Thoracic aorta endothelial cell (primary cell): ENCODE data around the gene RTCA. TPM values are rescaled to one million over a fixed set of nuclear protein-coding genes. Genes with fewer than 3 reads are reported as not detected.

Experiments used
- small RNA-seq: library from RNA; depleted of rRNA; stranded (forward); fragments of <200 nt; gene quantifications from one replicate; pipeline ENCODE3, GENCODE V24; 2012
- total RNA-seq: library from RNA; depleted of rRNA; stranded (reverse); fragments of >200 nt; gene quantifications from 2 replicates; pipeline ENCODE4 v1.2.3, GENCODE V29; 2012

RTCA gene
- 63.2 and 70.9 TPM in 2 replicates for total RNA-seq

DNA sequence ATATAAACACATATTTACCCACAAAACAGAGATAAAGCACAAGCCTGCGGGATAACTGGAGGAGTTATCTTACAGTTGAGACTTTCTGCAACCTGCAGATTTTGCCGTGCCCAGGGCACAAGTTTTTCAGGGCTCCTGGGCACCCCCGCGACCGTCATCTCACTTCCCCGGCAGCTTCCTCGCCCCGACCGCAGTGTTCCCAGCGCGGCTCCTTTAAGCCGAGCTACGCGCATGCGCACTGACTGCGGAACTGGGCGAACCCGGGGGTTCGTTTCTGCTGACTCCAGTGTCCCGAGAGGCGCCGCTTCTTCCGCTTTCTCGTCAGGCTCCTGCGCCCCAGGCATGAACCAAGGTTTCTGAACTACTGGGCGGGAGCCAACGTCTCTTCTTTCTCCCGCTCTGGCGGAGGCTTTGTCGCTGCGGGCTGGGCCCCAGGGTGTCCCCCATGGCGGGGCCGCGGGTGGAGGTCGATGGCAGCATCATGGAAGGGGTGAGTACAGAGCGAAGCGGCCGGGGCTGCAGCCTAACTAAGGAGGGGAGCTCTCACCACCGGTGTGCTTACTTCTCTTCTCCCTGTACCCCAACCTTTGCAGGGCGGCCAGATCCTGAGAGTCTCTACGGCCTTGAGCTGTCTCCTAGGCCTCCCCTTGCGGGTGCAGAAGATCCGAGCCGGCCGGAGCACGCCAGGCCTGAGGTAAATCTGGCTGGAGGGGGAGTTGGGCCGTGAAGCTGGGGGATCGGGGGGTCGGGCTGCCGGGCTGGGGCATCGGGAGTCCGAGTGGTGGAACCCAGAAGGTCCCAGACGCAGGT lies at the start of gene RTCA:
Gene RTCA (plus strand): TSS at position 286 of the 810 bp plus-strand sequence. CDS start 160 bp downstream, at position 446.

DNA sequence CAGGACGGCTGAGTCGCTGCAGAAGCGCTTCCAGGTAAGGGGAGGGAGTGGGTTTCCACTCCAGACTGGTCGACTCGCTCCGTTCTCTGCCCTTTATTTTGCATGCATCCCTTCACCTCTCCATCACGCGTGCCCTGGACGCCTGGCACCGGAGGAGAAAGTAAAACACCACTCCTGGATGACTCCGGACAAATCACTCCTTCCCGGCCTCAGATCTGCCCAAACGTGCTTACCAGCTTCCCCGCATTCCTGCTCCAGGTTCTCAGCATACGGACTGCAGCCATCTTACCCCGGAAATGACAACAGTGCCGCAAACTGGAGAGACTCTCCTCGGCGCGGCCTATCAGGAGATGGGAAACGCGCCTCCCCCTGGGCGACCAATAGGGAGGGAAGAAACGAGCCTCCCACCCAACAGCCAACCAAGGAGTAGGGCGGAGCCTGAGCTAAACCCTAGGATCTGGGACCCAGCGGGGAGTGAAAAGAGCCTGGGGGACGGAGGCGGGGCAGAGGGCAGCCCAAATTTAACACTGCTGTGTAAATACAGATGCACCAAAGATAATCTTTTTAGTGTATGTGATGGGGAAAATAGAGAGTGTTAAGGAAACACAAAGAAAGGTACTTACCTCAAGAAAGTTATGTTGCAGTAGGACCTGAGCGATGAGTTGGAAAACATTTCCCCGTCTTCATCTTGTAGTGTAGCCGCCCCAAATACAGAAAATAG lies 16.3 kb upstream of the RTCA start, which contains the start of gene DBT:
Gene DBT (minus strand): TSS at position 298 of the 721 bp plus-strand sequence. CDS start 14 bp downstream, at position 284.

Small RNAs within 50 kb of the gene (small RNA-seq; reads per million reads assigned to genes)
- gene AL445928.1 = not detected
- gene MIR553 = not detected

Other genes starting within 250 kb of the RTCA start
- 7.6 and 12.9 TPM in 2 replicates for gene SASS6, start 133.3 kb upstream of the RTCA start, total RNA-seq
- 20.2 and 21.7 TPM in 2 replicates for gene TRMT13, start 133.1 kb upstream of the RTCA start, total RNA-seq
- gene LRRC39, start 88.0 kb upstream of the RTCA start, total RNA-seq = 0.43 and 0.53 TPM in 2 replicates
- 8.4 and 9.6 TPM in 2 replicates for gene DBT, start 16.4 kb upstream of the RTCA start, total RNA-seq
- 35.1 and 36.0 TPM in 2 replicates for gene CDC14A, start 86.3 kb downstream of the RTCA start, total RNA-seq